GM23338 (cell line): ENCODE results near the gene ZNF236. TPM values are rescaled to one million over a fixed set of nuclear protein-coding genes. Genes with fewer than 3 reads are reported as not detected.

Source experiments
- ATAC-seq: fragments of 200-7000 bp; cut with Tn5 transposase; 3 replicates; pipeline ENCODE4 v1.9.1; 2020
- DNase-seq: peaks from one replicate; pipeline ENCODE4 v3.0.0-alpha.2; 2015; ENCODE audit warnings: low spot score
- H2AFZ ChIP-seq: fragments of 200-600 bp; sonication (generic); 2 replicates; pipeline ENCODE4 v1.8.0; 2016; ENCODE audit warnings: antibody characterized with exemption, mild to moderate bottlenecking, moderate library complexity
- H3F3A ChIP-seq: fragments of 200-600 bp; sonication (generic); replicated peaks from 2 replicates; pipeline ENCODE4 v1.8.0; 2017; ENCODE audit warnings: antibody characterized with exemption, mixed run types, low read depth
- H3K27ac ChIP-seq: fragments of 200-600 bp; sonication (generic); 2 replicates; pipeline ENCODE4 v1.6.1; 2016; ENCODE audit warnings: low read depth
- H3K27me3 ChIP-seq: fragments of 200-600 bp; sonication (generic); 2 replicates; pipeline ENCODE4 v1.8.0; 2016; ENCODE audit warnings: mild to moderate bottlenecking, mixed run types, moderate library complexity; ENCODE audit not compliant: insufficient read depth
- H3K36me3 ChIP-seq: fragments of 200-600 bp; sonication (generic); 2 replicates; pipeline ENCODE4 v1.8.0; 2016; ENCODE audit warnings: mild to moderate bottlenecking; ENCODE audit not compliant: insufficient read depth
- H3K4me1 ChIP-seq: fragments of 200-600 bp; sonication (generic); 2 replicates; pipeline ENCODE4 v1.8.0; 2016; ENCODE audit warnings: mild to moderate bottlenecking, moderate library complexity; ENCODE audit not compliant: insufficient read depth
- H3K4me2 ChIP-seq: fragments of 200-600 bp; sonication (generic); 2 replicates; pipeline ENCODE4 v1.7.1; 2017; ENCODE audit warnings: mixed run types
- H3K4me3 ChIP-seq: fragments of 200-600 bp; sonication (generic); 2 replicates; pipeline ENCODE4 v1.6.1; 2016; ENCODE audit warnings: mixed run types
- H3K79me2 ChIP-seq: fragments of 200-600 bp; sonication (generic); replicated peaks from 2 replicates; pipeline ENCODE4 v1.8.0; 2017; ENCODE audit warnings: mild to moderate bottlenecking; ENCODE audit not compliant: insufficient read depth
- H3K9me2 ChIP-seq: fragments of 200-600 bp; sonication (generic); 2 replicates; pipeline ENCODE4 v1.8.0; 2017; ENCODE audit not compliant: insufficient read depth
- H4K20me1 ChIP-seq: fragments of 200-600 bp; sonication (generic); replicated peaks from 2 replicates; pipeline ENCODE4 v1.8.0; 2017; ENCODE audit warnings: mild to moderate bottlenecking; ENCODE audit not compliant: insufficient read depth
- H3K27ac Mint-ChIP-seq: 2 replicates; pipeline ENCODE4 v1.8.0; 2020; ENCODE audit warnings: inconsistent platforms, mild to moderate bottlenecking, moderate library complexity, mixed read lengths
- H3K27me3 Mint-ChIP-seq: 3 replicates; pipeline ENCODE4 v1.8.0; 2022; ENCODE audit warnings: low read depth, mild to moderate bottlenecking, moderate library complexity, mixed read lengths, inconsistent platforms; ENCODE audit not compliant: insufficient read depth, poor library complexity
- H3K36me3 Mint-ChIP-seq: 3 replicates; pipeline ENCODE4 v1.8.0; 2021; ENCODE audit warnings: low read depth, mild to moderate bottlenecking, inconsistent platforms, moderate library complexity, mixed read lengths
- H3K4me1 Mint-ChIP-seq: 3 replicates; pipeline ENCODE4 v1.8.0; 2020; ENCODE audit warnings: mild to moderate bottlenecking, inconsistent platforms, mixed read lengths
- H3K4me3 Mint-ChIP-seq: 3 replicates; pipeline ENCODE4 v1.8.0; 2021; ENCODE audit warnings: moderate library complexity, mild to moderate bottlenecking, inconsistent platforms, mixed read lengths
- H3K9me3 Mint-ChIP-seq: 3 replicates; pipeline ENCODE4 v1.8.0; 2020; ENCODE audit warnings: moderate library complexity, mild to moderate bottlenecking, inconsistent platforms, mixed read lengths
- EZH2phosphoT487 ChIP-seq: fragments of 200-600 bp; sonication (generic); IDR thresholded peaks from one replicate; pipeline ENCODE4 v1.8.1; 2018; ENCODE audit warnings: antibody characterized with exemption; ENCODE audit not compliant: unreplicated experiment
- ZNF331 ChIP-seq: fragments of 250-450 bp; sonication (Bioruptor Pico); IDR thresholded peaks from 2 replicates; pipeline ENCODE4 v1.5.0; 2020; ENCODE audit warnings: low read depth, mild to moderate bottlenecking, moderate library complexity
- polyA plus RNA-seq: library from polyadenylated mRNA; unstranded; fragments of >200 nt; fragmentation: Nextera tagmentation; extraction: Ambion mirVana; gene quantifications from 2 replicates; pipeline ENCODE4 v1.2.1, GENCODE V29; 2016
- total RNA-seq: library from RNA; depleted of rRNA; stranded (reverse); fragments of >200 nt; shearing (Covaris generic); gene quantifications from 2 replicates; pipeline ENCODE4 v1.2.3, GENCODE V29; 2014
- TF ChIP-seq, protein P1 (sequence below): fragments of 250-450 bp; sonication (Bioruptor Pico); IDR thresholded peaks from 2 replicates; pipeline ENCODE4 v1.5.0; 2020; ENCODE audit warnings: mild to moderate bottlenecking, moderate library complexity
- TF ChIP-seq, protein P2 (sequence below): IDR thresholded peaks from 2 replicates; pipeline ENCODE4 v1.6.1; 2016; ENCODE audit warnings: antibody characterized with exemption

ZNF236 gene
- total and polyA plus RNA-seq, 2 experiments from 2014 or later: 8.9 to 16.3 TPM

DNA sequence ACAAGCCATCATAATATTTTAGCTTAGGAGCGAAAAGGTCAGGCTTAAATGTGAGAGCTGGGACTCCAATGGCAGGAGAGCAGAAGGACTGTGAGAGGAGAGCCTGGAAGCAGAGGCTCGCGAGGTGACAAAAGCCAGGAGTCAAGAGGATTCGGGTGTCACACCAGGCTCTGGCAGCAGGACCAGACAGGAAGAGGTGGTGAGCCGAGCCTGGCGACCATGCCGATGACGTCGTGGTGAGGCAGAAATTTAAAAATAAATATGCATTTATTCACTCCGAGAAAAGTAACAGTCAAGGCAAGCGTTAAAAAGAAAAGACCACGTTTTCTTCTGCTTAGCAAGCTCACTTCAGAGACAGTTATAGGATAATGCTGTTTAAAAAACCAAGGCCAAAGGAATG, 31.3 kb upstream of the ZNF236 start (continued):
- TF ChIP-seq, protein P1, sequence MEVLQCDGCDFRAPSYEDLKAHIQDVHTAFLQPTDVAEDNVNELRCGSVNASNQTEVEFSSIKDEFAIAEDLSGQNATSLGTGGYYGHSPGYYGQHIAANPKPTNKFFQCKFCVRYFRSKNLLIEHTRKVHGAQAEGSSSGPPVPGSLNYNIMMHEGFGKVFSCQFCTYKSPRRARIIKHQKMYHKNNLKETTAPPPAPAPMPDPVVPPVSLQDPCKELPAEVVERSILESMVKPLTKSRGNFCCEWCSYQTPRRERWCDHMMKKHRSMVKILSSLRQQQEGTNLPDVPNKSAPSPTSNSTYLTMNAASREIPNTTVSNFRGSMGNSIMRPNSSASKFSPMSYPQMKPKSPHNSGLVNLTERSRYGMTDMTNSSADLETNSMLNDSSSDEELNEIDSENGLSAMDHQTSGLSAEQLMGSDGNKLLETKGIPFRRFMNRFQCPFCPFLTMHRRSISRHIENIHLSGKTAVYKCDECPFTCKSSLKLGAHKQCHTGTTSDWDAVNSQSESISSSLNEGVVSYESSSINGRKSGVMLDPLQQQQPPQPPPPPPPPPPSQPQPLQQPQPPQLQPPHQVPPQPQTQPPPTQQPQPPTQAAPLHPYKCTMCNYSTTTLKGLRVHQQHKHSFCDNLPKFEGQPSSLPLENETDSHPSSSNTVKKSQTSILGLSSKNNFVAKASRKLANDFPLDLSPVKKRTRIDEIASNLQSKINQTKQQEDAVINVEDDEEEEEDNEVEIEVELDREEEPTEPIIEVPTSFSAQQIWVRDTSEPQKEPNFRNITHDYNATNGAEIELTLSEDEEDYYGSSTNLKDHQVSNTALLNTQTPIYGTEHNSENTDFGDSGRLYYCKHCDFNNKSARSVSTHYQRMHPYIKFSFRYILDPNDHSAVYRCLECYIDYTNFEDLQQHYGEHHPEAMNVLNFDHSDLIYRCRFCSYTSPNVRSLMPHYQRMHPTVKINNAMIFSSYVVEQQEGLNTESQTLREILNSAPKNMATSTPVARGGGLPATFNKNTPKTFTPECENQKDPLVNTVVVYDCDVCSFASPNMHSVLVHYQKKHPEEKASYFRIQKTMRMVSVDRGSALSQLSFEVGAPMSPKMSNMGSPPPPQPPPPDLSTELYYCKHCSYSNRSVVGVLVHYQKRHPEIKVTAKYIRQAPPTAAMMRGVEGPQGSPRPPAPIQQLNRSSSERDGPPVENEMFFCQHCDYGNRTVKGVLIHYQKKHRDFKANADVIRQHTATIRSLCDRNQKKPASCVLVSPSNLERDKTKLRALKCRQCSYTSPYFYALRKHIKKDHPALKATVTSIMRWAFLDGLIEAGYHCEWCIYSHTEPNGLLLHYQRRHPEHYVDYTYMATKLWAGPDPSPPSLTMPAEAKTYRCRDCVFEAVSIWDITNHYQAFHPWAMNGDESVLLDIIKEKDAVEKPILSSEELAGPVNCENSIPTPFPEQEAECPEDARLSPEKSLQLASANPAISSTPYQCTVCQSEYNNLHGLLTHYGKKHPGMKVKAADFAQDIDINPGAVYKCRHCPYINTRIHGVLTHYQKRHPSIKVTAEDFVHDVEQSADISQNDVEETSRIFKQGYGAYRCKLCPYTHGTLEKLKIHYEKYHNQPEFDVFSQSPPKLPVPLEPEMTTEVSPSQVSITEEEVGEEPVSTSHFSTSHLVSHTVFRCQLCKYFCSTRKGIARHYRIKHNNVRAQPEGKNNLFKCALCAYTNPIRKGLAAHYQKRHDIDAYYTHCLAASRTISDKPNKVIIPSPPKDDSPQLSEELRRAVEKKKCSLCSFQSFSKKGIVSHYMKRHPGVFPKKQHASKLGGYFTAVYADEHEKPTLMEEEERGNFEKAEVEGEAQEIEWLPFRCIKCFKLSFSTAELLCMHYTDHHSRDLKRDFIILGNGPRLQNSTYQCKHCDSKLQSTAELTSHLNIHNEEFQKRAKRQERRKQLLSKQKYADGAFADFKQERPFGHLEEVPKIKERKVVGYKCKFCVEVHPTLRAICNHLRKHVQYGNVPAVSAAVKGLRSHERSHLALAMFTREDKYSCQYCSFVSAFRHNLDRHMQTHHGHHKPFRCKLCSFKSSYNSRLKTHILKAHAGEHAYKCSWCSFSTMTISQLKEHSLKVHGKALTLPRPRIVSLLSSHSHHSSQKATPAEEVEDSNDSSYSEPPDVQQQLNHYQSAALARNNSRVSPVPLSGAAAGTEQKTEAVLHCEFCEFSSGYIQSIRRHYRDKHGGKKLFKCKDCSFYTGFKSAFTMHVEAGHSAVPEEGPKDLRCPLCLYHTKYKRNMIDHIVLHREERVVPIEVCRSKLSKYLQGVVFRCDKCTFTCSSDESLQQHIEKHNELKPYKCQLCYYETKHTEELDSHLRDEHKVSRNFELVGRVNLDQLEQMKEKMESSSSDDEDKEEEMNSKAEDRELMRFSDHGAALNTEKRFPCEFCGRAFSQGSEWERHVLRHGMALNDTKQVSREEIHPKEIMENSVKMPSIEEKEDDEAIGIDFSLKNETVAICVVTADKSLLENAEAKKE (CRISPR knock-in tag): no peak
- TF ChIP-seq EZH2phosphoT487: no peak
- no peak for TF ChIP-seq ZNF331 (CRISPR knock-in tag)

DNA sequence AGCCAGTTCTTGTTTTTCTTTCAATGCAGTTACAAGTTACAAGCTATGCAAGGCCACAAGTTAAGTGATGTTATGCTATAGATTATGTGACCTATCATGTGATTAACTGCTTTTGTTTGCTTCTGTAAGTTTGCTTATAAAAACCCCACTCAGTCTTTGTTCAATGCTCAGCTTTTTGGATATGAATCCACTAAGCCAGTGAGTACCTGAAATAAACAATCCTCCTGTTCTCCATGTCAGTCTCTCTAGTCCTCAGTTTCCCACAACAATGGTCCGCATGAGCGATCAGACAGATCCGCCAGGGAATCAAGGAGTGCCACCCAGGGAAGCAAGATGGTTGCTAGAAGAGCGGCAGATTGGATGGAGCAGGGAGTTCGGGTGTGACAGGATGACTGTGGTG, 30.7 kb upstream of the ZNF236 start:
- no peak overlapping the region for H3K4me3 Mint-ChIP-seq
- Histone ChIP-seq H3K79me2 (no peaks in the 10 kb centered on the region), H3K4me1 (peaks cover 9% of the 10 kb centered on the region; the same call in 1 of the 2 replicates), H3K4me2 (no peak overlapping the region), H3K9me2 (no peaks in the 10 kb centered on the region), H3K27me3 (no peaks in the 10 kb centered on the region), H3K36me3 (no peaks in the 10 kb centered on the region), H3K27ac (no peak overlapping the region), H3K4me3 (no peak overlapping the region), H4K20me1 (no peaks in the 10 kb centered on the region), H2AFZ (no peak overlapping the region), H3F3A (no peaks in the 10 kb centered on the region)
- peaks cover 14% of the 10 kb centered on the region for H3K27me3 Mint-ChIP-seq
- ATAC-seq (no peak), DNase-seq (no peak)
- no peak overlapping the region for H3K27ac Mint-ChIP-seq
- peaks cover 8% of the 10 kb centered on the region for H3K4me1 Mint-ChIP-seq
- peaks cover 48% of the 10 kb centered on the region for H3K36me3 Mint-ChIP-seq
- TF ChIP-seq, protein P2, sequence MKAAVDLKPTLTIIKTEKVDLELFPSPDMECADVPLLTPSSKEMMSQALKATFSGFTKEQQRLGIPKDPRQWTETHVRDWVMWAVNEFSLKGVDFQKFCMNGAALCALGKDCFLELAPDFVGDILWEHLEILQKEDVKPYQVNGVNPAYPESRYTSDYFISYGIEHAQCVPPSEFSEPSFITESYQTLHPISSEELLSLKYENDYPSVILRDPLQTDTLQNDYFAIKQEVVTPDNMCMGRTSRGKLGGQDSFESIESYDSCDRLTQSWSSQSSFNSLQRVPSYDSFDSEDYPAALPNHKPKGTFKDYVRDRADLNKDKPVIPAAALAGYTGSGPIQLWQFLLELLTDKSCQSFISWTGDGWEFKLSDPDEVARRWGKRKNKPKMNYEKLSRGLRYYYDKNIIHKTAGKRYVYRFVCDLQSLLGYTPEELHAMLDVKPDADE: no peak
- H3K9me3 Mint-ChIP-seq: peaks cover 63% of the 10 kb centered on the region
